Measurements from ENCODE around the gene ZNF277.

DNA sequence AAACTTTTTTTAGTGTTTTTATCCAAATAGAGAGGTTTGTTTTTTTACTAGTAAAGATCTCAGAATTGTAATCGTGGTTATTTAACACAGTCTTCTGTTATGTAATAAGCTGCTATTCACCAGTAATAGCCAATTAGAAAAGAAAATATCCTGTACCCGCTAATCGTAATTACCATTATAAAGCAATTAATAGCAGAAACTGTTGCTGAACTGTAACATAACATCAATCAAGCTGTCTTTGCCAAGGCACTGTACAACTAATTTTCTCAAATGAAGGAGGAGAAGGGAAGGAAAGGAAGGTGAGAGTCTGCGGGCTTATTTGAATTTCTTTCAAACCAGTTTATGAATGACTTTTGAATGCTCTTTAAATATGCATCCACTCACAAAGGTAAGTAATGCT, 9.3 kb downstream of the ZNF277 start:
- TF ChIP-seq YY1 (IDR thresholded peaks at IDR 0.05; ENCODE audit: extremely low read depth, insufficient replicate concordance, low read depth, low read length) (no peak), EGR1 (IDR thresholded peaks at IDR 0.05; ENCODE audit: low read depth) (no peak), POLR2A (IDR thresholded peaks at IDR 0.05; ENCODE audit: borderline replicate concordance, extremely low read depth, insufficient read depth, insufficient read length) (no peak)

Measured in HCT116 (cell line).